ENCODE results near the gene RLN1.

DNA sequence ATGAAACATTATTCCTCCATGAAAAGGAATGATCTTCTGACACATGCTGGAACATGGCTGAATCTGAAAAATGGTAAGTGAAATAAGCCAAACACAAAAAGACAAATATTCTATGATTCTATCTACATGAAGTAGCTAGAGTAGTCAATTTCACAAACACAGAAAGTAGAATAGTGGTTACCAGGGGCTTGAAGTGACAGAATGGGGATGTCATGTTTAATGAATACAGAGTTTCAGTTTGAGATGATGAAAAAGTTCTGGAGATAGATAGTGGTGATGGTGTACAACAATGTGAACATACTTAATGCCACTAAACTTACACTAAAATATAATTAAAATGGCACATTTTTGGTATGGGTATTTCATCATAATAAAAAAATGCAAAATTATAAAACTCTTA, 53.4 kb downstream of the RLN1 start:
- TF ChIP-seq POLR2A (IDR thresholded peaks at IDR 0.05), result no peak
- TF ChIP-seq, protein P1, sequence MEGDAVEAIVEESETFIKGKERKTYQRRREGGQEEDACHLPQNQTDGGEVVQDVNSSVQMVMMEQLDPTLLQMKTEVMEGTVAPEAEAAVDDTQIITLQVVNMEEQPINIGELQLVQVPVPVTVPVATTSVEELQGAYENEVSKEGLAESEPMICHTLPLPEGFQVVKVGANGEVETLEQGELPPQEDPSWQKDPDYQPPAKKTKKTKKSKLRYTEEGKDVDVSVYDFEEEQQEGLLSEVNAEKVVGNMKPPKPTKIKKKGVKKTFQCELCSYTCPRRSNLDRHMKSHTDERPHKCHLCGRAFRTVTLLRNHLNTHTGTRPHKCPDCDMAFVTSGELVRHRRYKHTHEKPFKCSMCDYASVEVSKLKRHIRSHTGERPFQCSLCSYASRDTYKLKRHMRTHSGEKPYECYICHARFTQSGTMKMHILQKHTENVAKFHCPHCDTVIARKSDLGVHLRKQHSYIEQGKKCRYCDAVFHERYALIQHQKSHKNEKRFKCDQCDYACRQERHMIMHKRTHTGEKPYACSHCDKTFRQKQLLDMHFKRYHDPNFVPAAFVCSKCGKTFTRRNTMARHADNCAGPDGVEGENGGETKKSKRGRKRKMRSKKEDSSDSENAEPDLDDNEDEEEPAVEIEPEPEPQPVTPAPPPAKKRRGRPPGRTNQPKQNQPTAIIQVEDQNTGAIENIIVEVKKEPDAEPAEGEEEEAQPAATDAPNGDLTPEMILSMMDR (IDR thresholded peaks at IDR 0.05 in 8 of 11, conservative IDR thresholded peaks at IDR 0.05 in 3 of 11), result no peak
- TF ChIP-seq POLR2AphosphoS5 (IDR thresholded peaks at IDR 0.05), result no peak

All from spleen (tissue), 7 donors.